Panc1 (cell line): Measurements from ENCODE around the gene ADAM10. TPM values are rescaled to one million over a fixed set of nuclear protein-coding genes. Genes with fewer than 3 reads are reported as not detected.

Source experiments
- ATAC-seq: fragments of 200-7000 bp; cut with Tn5 transposase; 2 replicates; pipeline ENCODE4 v1.9.1; 2020; ENCODE audit warnings: mild to moderate bottlenecking, moderate library complexity
- BruUV-seq: library from RNA; stranded (reverse); fragments of 400-500 nt; replicated peaks from 2 replicates; lab custom pipeline; 2021; lab: Mats Ljungman, UMichigan
- CTCF ChIA-PET: fragments of 300-600 bp; sonication (Branson Sonifier 250); formaldehyde crosslinking; loops from one replicate; lab custom pipeline; 2022; ENCODE audit warnings: antibody characterized with exemption; lab: Charles Lee
- POLR2A ChIA-PET: fragments of 300-600 bp; sonication (Branson Sonifier 250); formaldehyde crosslinking; loops from one replicate; lab custom pipeline; 2022; ENCODE audit warnings: antibody characterized with exemption; lab: Charles Lee
- DNase-seq: peaks from one replicate; pipeline ENCODE4 v3.0.0-alpha.2; 2010; ENCODE audit warnings: low read depth, low spot score
- H3K27ac ChIP-seq: 2 replicates; pipeline ENCODE4 v1.5.1; 2011; ENCODE audit warnings: mild to moderate bottlenecking, low read length, inconsistent platforms
- H3K27me3 ChIP-seq: fragments of 200-500 bp; sonication (Bioruptor generic); 2 replicates; pipeline ENCODE4 v1.6.0; 2014; ENCODE audit warnings: low read length, inconsistent platforms; ENCODE audit not compliant: control insufficient read depth, insufficient read depth
- H3K36me3 ChIP-seq: fragments of 200-500 bp; sonication (Bioruptor generic); 2 replicates; pipeline ENCODE4 v1.5.1; 2014; ENCODE audit warnings: inconsistent platforms, mild to moderate bottlenecking, low read length, moderate library complexity; ENCODE audit not compliant: control insufficient read depth, insufficient read depth
- H3K4me1 ChIP-seq: 2 replicates; pipeline ENCODE4 v1.5.1; 2011; ENCODE audit warnings: inconsistent platforms, mild to moderate bottlenecking, low read length, moderate library complexity; ENCODE audit not compliant: control insufficient read depth, insufficient read depth
- H3K4me3 ChIP-seq, 2 experiments: 2 replicates each; pipeline ENCODE4 v1.5.1; 2011 to 2012; ENCODE audit warnings: low read depth in 2 of 2, low read length in 2 of 2, mild to moderate bottlenecking in 2 of 2, inconsistent platforms in 1 of 2, moderate library complexity in 1 of 2
- H3K9me3 ChIP-seq: fragments of 200-500 bp; sonication (Bioruptor generic); 2 replicates; pipeline ENCODE4 v1.5.1; 2014; ENCODE audit warnings: low read depth, mild to moderate bottlenecking, inconsistent platforms, low read length, moderate library complexity; ENCODE audit not compliant: control insufficient read depth, insufficient read depth
- POLR2AphosphoS5 ChIP-seq: IDR thresholded peaks from 2 replicates; pipeline ENCODE4 v1.6.1; 2012; ENCODE audit warnings: mild to moderate bottlenecking, low read depth, low read length, moderate library complexity
- SIN3A ChIP-seq: IDR thresholded peaks from 2 replicates; pipeline ENCODE4 v1.6.1; 2012; ENCODE audit warnings: low read depth, mild to moderate bottlenecking, low read length, moderate library complexity, borderline replicate concordance; ENCODE audit not compliant: insufficient read depth
- TCF7L2 ChIP-seq: IDR thresholded peaks from 2 replicates; pipeline ENCODE4 v1.6.1; 2011; ENCODE audit warnings: mild to moderate bottlenecking, low read depth, low read length, inconsistent platforms
- in situ Hi-C: cut with HindIII; loops from 2 replicates; pipeline ENCODE4 v1.10.0; 2016; ENCODE audit warnings: low sequenced_read_pairs, low pct_unique_long_range_greater_than_20kb
- intact Hi-C: fragments of 100-400 bp; cut with micrococcal nuclease; formaldehyde crosslinking; loops from one replicate; pipeline ENCODE4 v1.10.0; 2022; ENCODE audit not compliant: unreplicated experiment
- total RNA-seq: library from RNA; stranded (reverse); gene quantifications from one replicate; pipeline ENCODE4 v1.2.1, GENCODE V29; 2021; ENCODE audit not compliant: unreplicated experiment
- TF ChIP-seq, protein P1 (sequence below), 2 experiments: IDR thresholded peaks; 2 replicates each; pipeline ENCODE4 v1.6.1; 2011 to 2012; ENCODE audit warnings: low read depth in 2 of 2, control low read depth in 1 of 2, low read length in 1 of 2, mild to moderate bottlenecking in 1 of 2, moderate library complexity in 1 of 2; ENCODE audit not compliant: insufficient read depth in 1 of 2
- TF ChIP-seq, protein P2 (sequence below): fragments of 450-650 bp; IDR thresholded peaks from 2 replicates; pipeline ENCODE4 v1.5.1; 2017; ENCODE audit warnings: mild to moderate bottlenecking

Gene ADAM10
- total RNA-seq, 1 experiment from 2014 or later = 176 TPM

DNA sequence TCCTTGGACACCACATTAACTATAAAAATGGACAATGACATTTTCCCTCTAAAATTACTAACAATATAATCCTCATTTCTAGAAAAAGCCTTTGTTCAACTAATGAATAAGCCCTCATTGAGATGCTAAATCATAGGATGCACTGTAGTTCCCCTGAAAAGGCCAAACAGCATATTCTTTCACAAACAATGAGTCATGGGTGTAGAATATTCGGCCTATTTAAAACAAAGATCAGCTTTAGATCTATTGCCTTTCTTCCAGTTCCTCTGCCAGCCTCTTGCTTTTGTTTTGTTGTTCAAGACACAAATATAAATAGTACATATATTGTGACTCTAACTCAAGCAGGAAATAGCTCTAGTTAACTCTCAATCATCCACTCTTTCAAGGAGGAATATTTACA lies 82.5 kb downstream of the ADAM10 start:
- no TSS peak for BruUV-seq
- in situ Hi-C loops = no loop called here
- TF ChIP-seq TCF7L2 = no peak
- TF ChIP-seq POLR2AphosphoS5 = no peak
- no peak for TF ChIP-seq SIN3A
- TF ChIP-seq, protein P1, sequence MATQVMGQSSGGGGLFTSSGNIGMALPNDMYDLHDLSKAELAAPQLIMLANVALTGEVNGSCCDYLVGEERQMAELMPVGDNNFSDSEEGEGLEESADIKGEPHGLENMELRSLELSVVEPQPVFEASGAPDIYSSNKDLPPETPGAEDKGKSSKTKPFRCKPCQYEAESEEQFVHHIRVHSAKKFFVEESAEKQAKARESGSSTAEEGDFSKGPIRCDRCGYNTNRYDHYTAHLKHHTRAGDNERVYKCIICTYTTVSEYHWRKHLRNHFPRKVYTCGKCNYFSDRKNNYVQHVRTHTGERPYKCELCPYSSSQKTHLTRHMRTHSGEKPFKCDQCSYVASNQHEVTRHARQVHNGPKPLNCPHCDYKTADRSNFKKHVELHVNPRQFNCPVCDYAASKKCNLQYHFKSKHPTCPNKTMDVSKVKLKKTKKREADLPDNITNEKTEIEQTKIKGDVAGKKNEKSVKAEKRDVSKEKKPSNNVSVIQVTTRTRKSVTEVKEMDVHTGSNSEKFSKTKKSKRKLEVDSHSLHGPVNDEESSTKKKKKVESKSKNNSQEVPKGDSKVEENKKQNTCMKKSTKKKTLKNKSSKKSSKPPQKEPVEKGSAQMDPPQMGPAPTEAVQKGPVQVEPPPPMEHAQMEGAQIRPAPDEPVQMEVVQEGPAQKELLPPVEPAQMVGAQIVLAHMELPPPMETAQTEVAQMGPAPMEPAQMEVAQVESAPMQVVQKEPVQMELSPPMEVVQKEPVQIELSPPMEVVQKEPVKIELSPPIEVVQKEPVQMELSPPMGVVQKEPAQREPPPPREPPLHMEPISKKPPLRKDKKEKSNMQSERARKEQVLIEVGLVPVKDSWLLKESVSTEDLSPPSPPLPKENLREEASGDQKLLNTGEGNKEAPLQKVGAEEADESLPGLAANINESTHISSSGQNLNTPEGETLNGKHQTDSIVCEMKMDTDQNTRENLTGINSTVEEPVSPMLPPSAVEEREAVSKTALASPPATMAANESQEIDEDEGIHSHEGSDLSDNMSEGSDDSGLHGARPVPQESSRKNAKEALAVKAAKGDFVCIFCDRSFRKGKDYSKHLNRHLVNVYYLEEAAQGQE (IDR thresholded peaks at IDR 0.05; ENCODE audit: insufficient read depth in 1 of 2, low read depth in 2 of 2, low read length in 1 of 2) = no peak
- TF ChIP-seq, protein P2, sequence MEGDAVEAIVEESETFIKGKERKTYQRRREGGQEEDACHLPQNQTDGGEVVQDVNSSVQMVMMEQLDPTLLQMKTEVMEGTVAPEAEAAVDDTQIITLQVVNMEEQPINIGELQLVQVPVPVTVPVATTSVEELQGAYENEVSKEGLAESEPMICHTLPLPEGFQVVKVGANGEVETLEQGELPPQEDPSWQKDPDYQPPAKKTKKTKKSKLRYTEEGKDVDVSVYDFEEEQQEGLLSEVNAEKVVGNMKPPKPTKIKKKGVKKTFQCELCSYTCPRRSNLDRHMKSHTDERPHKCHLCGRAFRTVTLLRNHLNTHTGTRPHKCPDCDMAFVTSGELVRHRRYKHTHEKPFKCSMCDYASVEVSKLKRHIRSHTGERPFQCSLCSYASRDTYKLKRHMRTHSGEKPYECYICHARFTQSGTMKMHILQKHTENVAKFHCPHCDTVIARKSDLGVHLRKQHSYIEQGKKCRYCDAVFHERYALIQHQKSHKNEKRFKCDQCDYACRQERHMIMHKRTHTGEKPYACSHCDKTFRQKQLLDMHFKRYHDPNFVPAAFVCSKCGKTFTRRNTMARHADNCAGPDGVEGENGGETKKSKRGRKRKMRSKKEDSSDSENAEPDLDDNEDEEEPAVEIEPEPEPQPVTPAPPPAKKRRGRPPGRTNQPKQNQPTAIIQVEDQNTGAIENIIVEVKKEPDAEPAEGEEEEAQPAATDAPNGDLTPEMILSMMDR = no peak
- Histone ChIP-seq H3K27me3 (no peaks in the 10 kb centered on the region), H3K36me3 (no peaks in the 10 kb centered on the region; the same call in 1 of the 2 replicates), H3K4me1 (no peaks in the 10 kb centered on the region), H3K27ac (no peak overlapping the region), H3K9me3 (no peaks in the 10 kb centered on the region), H3K4me3 (no peak overlapping the region)
- CTCF ChIA-PET = no interaction called here
- intact Hi-C loops = no loop called here
- ATAC-seq (no peak), DNase-seq (no peak)
- POLR2A ChIA-PET = no interaction called here

DNA sequence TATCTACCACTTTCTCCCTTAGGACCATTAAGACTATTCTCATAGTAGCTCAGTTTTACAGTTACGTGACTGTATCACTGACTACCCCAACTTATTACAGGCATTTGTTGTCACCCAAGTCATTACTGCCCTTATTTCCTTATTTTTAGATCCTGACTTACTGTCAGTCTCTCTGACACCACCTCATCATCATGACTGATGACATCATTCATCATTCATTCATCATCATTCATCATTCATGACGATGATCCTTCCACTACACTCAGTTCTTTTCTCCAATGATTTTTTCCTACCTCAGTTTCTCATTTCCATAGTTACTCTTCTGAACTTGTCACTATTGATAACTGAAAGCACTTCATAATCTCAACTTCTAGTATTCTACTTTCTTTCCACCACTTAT lies 83.8 kb downstream of the ADAM10 start:
- H3K27ac ChIP-seq = no peak overlapping the region
- H3K9me3 ChIP-seq = no peaks in the 10 kb centered on the region
- no peaks in the 10 kb centered on the region for H3K27me3 ChIP-seq
- POLR2A ChIA-PET = no interaction called here
- no peak overlapping the region for H3K4me3 ChIP-seq
- H3K4me1 ChIP-seq = no peaks in the 10 kb centered on the region
- in situ Hi-C loops = no loop called here
- ATAC-seq (no peak), DNase-seq (no peak)
- TF ChIP-seq SIN3A (no peak), POLR2AphosphoS5 (no peak), TCF7L2 (no peak)
- TF ChIP-seq, protein P1 (IDR thresholded peaks at IDR 0.05; ENCODE audit: insufficient read depth in 1 of 2, low read depth in 2 of 2, low read length in 1 of 2) = no peak
- TF ChIP-seq, protein P2 = no peak
- H3K36me3 ChIP-seq = no peaks in the 10 kb centered on the region; the same call in 1 of the 2 replicates
- CTCF ChIA-PET = no interaction called here
- intact Hi-C loops = no loop called here
- BruUV-seq = no TSS peak
